Thyroid gland (tissue), 4 donors: ENCODE results near the gene RNU6-8. TPM values are rescaled to one million over a fixed set of nuclear protein-coding genes. Genes with fewer than 3 reads are reported as not detected.

Experiments used
- DNase-seq, 2 donors: peaks; one replicate each; pipeline ENCODE4 v3.0.0-alpha.2; 2019
- H3K27ac ChIP-seq, 3 donors: fragments of 200-600 bp; sonication (generic); 1 replicate in 2 of 3; 2 replicates in 1 of 3; pipeline ENCODE4 v1.5.1; 2016 to 2019; ENCODE audit warnings: mild to moderate bottlenecking in 1 of 3, moderate library complexity in 1 of 3
- H3K27me3 ChIP-seq: fragments of 200-600 bp; sonication (generic); one replicate; pipeline ENCODE4 v1.5.1; 2019
- H3K36me3 ChIP-seq, 2 donors: fragments of 200-600 bp; sonication (generic); one replicate each; pipeline ENCODE4 v1.5.1; 2016 to 2019
- H3K4me1 ChIP-seq, 2 donors: fragments of 200-600 bp; sonication (generic); one replicate each; pipeline ENCODE4 v1.5.1; 2017 to 2019
- H3K4me3 ChIP-seq, 3 donors: fragments of 200-600 bp; sonication (generic); replicated peaks in 1 of 3; 1 replicate in 2 of 3; 2 replicates in 1 of 3; pipeline ENCODE4 v1.5.1; 2016; ENCODE audit warnings: mild to moderate bottlenecking in 1 of 3
- H3K9me3 ChIP-seq: fragments of 200-600 bp; sonication (generic); one replicate; pipeline ENCODE4 v1.5.1; 2017
- POLR2A ChIP-seq, 2 donors: fragments of 450-650 bp; IDR thresholded peaks; one replicate each; pipeline ENCODE4 v1.6.1; 2017; ENCODE audit warnings: antibody characterized with exemption in 2 of 2, mild to moderate bottlenecking in 2 of 2, moderate library complexity in 1 of 2
- whole genome bisulfite sequencing, 2 donors: methylation state at CpG; one replicate each; pipeline ENCODE4 v1.1.5; 2017; 5-methylcytosine and 5-hydroxymethylcytosine counted together
- intact Hi-C: fragments of 100-400 bp; cut with DNase I; formaldehyde crosslinking; loops from one replicate; pipeline ENCODE4 v1.15.1; 2023
- total RNA-seq, 4 donors: library from RNA; depleted of rRNA; stranded (reverse); fragments of >200 nt; gene quantifications; one replicate each; pipeline ENCODE4 v1.2.3, GENCODE V29; 2016
- TF ChIP-seq, protein P1 (sequence below), 6 experiments: fragments of 200-600 bp in 3 of 6; fragments of 450-650 bp in 3 of 6; sonication (generic) in 3 of 6; IDR thresholded peaks; one replicate each; pipeline ENCODE4 v1.5.1; 2016 to 2019; ENCODE audit warnings: antibody characterized with exemption in 6 of 6, mild to moderate bottlenecking in 2 of 6, inconsistent platforms in 1 of 6, moderate library complexity in 1 of 6

RNU6-8 gene
- total RNA-seq = not detected

DNA sequence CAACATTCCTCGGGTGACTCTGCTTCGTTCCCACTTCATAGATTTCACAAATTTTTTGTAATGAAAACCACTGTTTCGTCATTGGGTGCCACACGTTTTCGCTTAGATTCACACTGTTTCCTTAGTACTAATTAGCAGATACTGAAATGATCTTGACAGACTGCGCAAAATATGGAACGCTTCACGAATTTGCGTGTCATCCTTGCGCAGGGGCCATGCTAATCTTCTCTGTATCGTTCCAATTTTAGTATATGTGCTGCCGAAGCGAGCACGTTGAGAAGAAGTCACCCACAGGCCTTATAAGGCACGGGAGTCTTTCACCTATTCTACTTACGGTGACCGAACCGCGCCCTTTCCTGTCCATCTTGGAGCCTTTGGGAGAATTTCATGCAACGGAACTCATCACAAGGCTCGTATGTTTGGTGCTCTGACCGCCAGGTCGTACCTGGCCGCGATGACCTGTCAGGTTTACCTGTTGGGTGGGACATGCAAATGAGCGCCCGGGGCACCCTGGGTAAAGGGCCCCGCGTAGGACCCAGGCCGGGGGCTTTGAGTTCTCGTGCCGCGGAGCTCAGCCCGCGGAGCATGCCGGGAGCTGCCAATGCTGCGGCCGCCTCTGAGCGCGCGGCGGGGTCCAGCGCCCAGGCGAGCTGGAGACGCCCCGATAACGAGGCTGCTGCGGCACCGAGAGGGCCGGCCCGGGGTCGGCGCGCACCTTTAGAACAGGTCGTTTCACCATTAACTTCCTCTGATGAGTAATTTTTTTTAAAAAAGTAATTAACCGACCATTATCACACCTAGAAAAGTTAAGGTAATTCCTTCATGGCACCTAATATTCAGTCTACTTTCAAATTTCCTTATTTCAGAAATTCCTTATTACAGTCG lies at the start of gene RNU6-8:
Gene RNU6-8 (minus strand): TSS at position 272 of the 885 bp plus-strand sequence.
- peak; percentile 93 to 94 for DNase-seq

GRCh38 chr14:32252030-32252670 lies 49.1 kb upstream of the RNU6-8 start:
- Histone ChIP-seq H3K4me3 (no peak overlapping the region), H3K27ac (peak overlapping the region in 2 of 3 donors; percentile 26 to 54), H3K4me1 (peaks cover 23 to 29% of the 10 kb centered on the region in 2 donors), H3K36me3 (no peaks in the 10 kb centered on the region), H3K27me3 (no peaks in the 10 kb centered on the region), H3K9me3 (no peaks in the 10 kb centered on the region)
- WGBS, 2 donors = 59 to 63% methylated on average over 3 of the region's 3 CpGs
- intact Hi-C loops = loop anchor here (2.0 to 10.0 kb wide), 4 partner anchors 47 to 317 kb away; partner anchors contain the start of genes RNU6-7 and RNU6-8
- TF ChIP-seq POLR2A (IDR thresholded peaks at IDR 0.05) = no peak
- TF ChIP-seq, protein P1, sequence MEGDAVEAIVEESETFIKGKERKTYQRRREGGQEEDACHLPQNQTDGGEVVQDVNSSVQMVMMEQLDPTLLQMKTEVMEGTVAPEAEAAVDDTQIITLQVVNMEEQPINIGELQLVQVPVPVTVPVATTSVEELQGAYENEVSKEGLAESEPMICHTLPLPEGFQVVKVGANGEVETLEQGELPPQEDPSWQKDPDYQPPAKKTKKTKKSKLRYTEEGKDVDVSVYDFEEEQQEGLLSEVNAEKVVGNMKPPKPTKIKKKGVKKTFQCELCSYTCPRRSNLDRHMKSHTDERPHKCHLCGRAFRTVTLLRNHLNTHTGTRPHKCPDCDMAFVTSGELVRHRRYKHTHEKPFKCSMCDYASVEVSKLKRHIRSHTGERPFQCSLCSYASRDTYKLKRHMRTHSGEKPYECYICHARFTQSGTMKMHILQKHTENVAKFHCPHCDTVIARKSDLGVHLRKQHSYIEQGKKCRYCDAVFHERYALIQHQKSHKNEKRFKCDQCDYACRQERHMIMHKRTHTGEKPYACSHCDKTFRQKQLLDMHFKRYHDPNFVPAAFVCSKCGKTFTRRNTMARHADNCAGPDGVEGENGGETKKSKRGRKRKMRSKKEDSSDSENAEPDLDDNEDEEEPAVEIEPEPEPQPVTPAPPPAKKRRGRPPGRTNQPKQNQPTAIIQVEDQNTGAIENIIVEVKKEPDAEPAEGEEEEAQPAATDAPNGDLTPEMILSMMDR (IDR thresholded peaks at IDR 0.05) = peak; percentile 54 to 92 (median 86)
- DNase-seq = peak; percentile 51 to 56

More for the DNA sequence above, at the start of gene RNU6-8:
- Histone ChIP-seq H3K27ac (peak within 1 kb of the TSS; percentile 87 to 92 (median 90)), H3K9me3 (no peaks in the 10 kb centered on the region), H3K27me3 (no peaks in the 10 kb centered on the region), H3K4me3 (peak within 1 kb of the TSS; percentile 36 to 75 (median 59)), H3K36me3 (no peaks in the 10 kb centered on the region), H3K4me1 (peaks cover 0 to 12% of the 10 kb centered on the region in 2 donors)
- peak; percentile 50 to 72 for TF ChIP-seq POLR2A (IDR thresholded peaks at IDR 0.05)
- TF ChIP-seq, protein P1 (IDR thresholded peaks at IDR 0.05) = peak in 1 of 6 experiments; percentile 4
- WGBS, 2 donors = 1% methylated on average over 42 to 43 of the region's 57 CpGs
- intact Hi-C loops = loop anchor here (5.0 to 10.0 kb wide), 2 partner anchors 52 to 126 kb away; partner anchors contain the start of gene ARHGAP5

- 44 to 46% methylated on average over 4 of the region's 4 CpGs for WGBS, 2 donors
- intact Hi-C loops = loop anchor here (10.0 kb wide), 3 partner anchors 47 to 317 kb away; partner anchors contain the start of genes RNU6-7 and RNU6-8
- H3K27me3 ChIP-seq = no peaks in the 10 kb centered on the region
- no peak overlapping the region for H3K4me3 ChIP-seq
- peak overlapping the region in 2 of 3 donors; percentile 26 to 54 for H3K27ac ChIP-seq
- H3K36me3 ChIP-seq = no peaks in the 10 kb centered on the region
- no peaks in the 10 kb centered on the region for H3K9me3 ChIP-seq
- no peak for DNase-seq
- H3K4me1 ChIP-seq = peaks cover 23 to 29% of the 10 kb centered on the region in 2 donors
- no peak for TF ChIP-seq POLR2A (IDR thresholded peaks at IDR 0.05)
- TF ChIP-seq, protein P1 (IDR thresholded peaks at IDR 0.05) = no peak
These were observed 48.5 kb upstream of the RNU6-8 start for GRCh38 chr14:32251530-32251929.

- DNase-seq = no peak
- no peak for TF ChIP-seq POLR2A (IDR thresholded peaks at IDR 0.05)
- TF ChIP-seq, protein P1 (IDR thresholded peaks at IDR 0.05) = no peak
- Histone ChIP-seq H3K4me1 (peaks cover 21 to 28% of the 10 kb centered on the region in 2 donors), H3K9me3 (no peaks in the 10 kb centered on the region), H3K4me3 (no peak overlapping the region), H3K27me3 (no peaks in the 10 kb centered on the region), H3K36me3 (no peaks in the 10 kb centered on the region), H3K27ac (peak overlapping the region in 2 of 3 donors; percentile 9 to 26)
- WGBS, 2 donors = 80 to 83% methylated on average over 3 of the region's 3 CpGs
- intact Hi-C loops = loop anchor here (10.0 kb wide), 3 partner anchors 46 to 316 kb away; partner anchors contain the start of genes RNU6-7 and RNU6-8
These were observed 47.6 kb upstream of the RNU6-8 start for GRCh38 chr14:32250681-32251080.
